PC-3 (cell line): Measurements from ENCODE around the gene GGACT. TPM values are rescaled to one million over a fixed set of nuclear protein-coding genes. Genes with fewer than 3 reads are reported as not detected.

Source experiments
- ATAC-seq: fragments of 200-7000 bp; cut with Tn5 transposase; 2 replicates; pipeline ENCODE4 v1.9.1; 2020; ENCODE audit warnings: mild to moderate bottlenecking, moderate library complexity
- BruUV-seq: library from RNA; stranded (reverse); fragments of 400-500 nt; replicated peaks from 2 replicates; lab custom pipeline; 2021; lab: Mats Ljungman, UMichigan
- CTCF ChIA-PET: fragments of 300-600 bp; sonication (Branson Sonifier 250); formaldehyde crosslinking; loops from one replicate; lab custom pipeline; 2022; ENCODE audit warnings: antibody characterized with exemption; lab: Charles Lee
- POLR2A ChIA-PET: fragments of 300-600 bp; sonication (Branson Sonifier 250); formaldehyde crosslinking; loops from one replicate; lab custom pipeline; 2022; ENCODE audit warnings: antibody characterized with exemption; ENCODE audit not compliant: unreplicated experiment; lab: Charles Lee
- DNase-seq: peaks from one replicate; pipeline ENCODE4 v3.0.0-alpha.2; 2015
- H2AFZ ChIP-seq: fragments of 300-600 bp; sonication (generic); 2 replicates; pipeline ENCODE4 v1.6.0; 2016; ENCODE audit warnings: antibody characterized with exemption, low read length
- H3F3A ChIP-seq: fragments of 300-600 bp; sonication (generic); one replicate; pipeline ENCODE4 v1.6.0; 2017; ENCODE audit warnings: antibody characterized with exemption, low read length, control low read depth, mild to moderate bottlenecking; ENCODE audit not compliant: unreplicated experiment
- H3K27ac ChIP-seq: fragments of 300-600 bp; sonication (generic); 2 replicates; pipeline ENCODE4 v1.5.1; 2016; ENCODE audit warnings: mild to moderate bottlenecking, low read length
- H3K27me3 ChIP-seq: fragments of 300-600 bp; sonication (generic); 2 replicates; pipeline ENCODE4 v1.6.1; 2016; ENCODE audit warnings: low read length, mixed read lengths
- H3K36me3 ChIP-seq: fragments of 300-600 bp; sonication (generic); 2 replicates; pipeline ENCODE4 v1.6.1; 2016; ENCODE audit warnings: low read depth, mixed run types, low read length, mixed read lengths
- H3K4me1 ChIP-seq: fragments of 300-600 bp; sonication (generic); 2 replicates; pipeline ENCODE4 v1.5.1; 2016; ENCODE audit warnings: low read length; ENCODE audit not compliant: insufficient read depth
- H3K4me2 ChIP-seq: fragments of 300-600 bp; sonication (generic); 2 replicates; pipeline ENCODE4 v1.6.0; 2016; ENCODE audit warnings: low read length
- H3K4me3 ChIP-seq: fragments of 300-600 bp; sonication (generic); 2 replicates; pipeline ENCODE4 v1.5.1; 2016; ENCODE audit warnings: mild to moderate bottlenecking, low read length, mixed read lengths
- H3K79me2 ChIP-seq: fragments of 300-600 bp; sonication (generic); 2 replicates; pipeline ENCODE4 v1.6.1; 2017; ENCODE audit warnings: low read length, mixed read lengths
- H3K9ac ChIP-seq: fragments of 300-600 bp; sonication (generic); 2 replicates; pipeline ENCODE4 v1.6.0; 2016; ENCODE audit warnings: mild to moderate bottlenecking, low read length
- H3K9me2 ChIP-seq: fragments of 300-600 bp; sonication (generic); replicated peaks from 2 replicates; pipeline ENCODE4 v1.6.1; 2016; ENCODE audit warnings: mixed run types, low read length, mixed read lengths
- H3K9me3 ChIP-seq: fragments of 300-600 bp; sonication (generic); 2 replicates; pipeline ENCODE4 v1.6.1; 2016; ENCODE audit warnings: low read length, mixed read lengths
- H4K20me1 ChIP-seq: fragments of 300-600 bp; sonication (generic); 2 replicates; pipeline ENCODE4 v1.6.1; 2016; ENCODE audit warnings: low read length, mixed read lengths
- EZH2 ChIP-seq: fragments of 300-600 bp; sonication (generic); IDR thresholded peaks from one replicate; pipeline ENCODE4 v1.6.1; 2017; ENCODE audit warnings: antibody characterized with exemption, mild to moderate bottlenecking, low read length; ENCODE audit not compliant: unreplicated experiment
- EZH2phosphoT487 ChIP-seq: fragments of 300-600 bp; sonication (generic); IDR thresholded peaks from 2 replicates; pipeline ENCODE4 v1.6.1; 2018; ENCODE audit warnings: mild to moderate bottlenecking, antibody characterized with exemption, low read length, borderline replicate concordance
- intact Hi-C: fragments of 100-400 bp; cut with micrococcal nuclease; formaldehyde crosslinking; loops from 2 replicates; pipeline ENCODE4 v1.9.0; 2023
- total RNA-seq: library from RNA; depleted of rRNA; stranded (reverse); fragments of >200 nt; gene quantifications from 2 replicates; pipeline ENCODE4 v1.2.3, GENCODE V29; 2014
- TF ChIP-seq, protein P1 (sequence below): fragments of 300-600 bp; sonication (generic); conservative IDR thresholded peaks from 2 replicates; pipeline ENCODE4 v1.5.1; 2017; ENCODE audit warnings: antibody characterized with exemption, low read depth, mild to moderate bottlenecking, low read length

The GGACT gene
- total RNA-seq, 1 experiment from 2014 or later = 0.77 TPM

DNA sequence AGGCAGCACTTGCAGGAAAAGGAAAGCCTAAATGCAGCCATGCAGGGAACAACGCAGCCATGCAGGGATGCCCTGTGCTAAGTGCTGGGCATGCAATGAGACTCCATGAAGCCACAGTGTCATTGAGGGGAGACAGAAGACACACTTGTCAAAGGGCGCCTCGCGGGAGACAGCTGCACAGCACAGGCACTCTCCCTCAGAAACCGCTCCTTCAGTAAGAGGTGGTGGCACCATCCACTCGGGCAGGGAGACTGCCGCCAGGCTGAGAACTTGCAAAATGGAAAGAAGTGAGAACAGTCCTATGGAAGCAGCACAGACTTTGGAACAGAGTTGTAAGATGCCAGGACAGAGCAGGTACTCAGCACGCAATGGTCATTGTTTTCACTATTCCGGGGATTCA is 51.1 kb downstream of the GGACT start:
- Histone ChIP-seq H3K36me3 (no peaks in the 10 kb centered on the region), H3K27me3 (no peaks in the 10 kb centered on the region), H3F3A (no peaks in the 10 kb centered on the region), H3K9me3 (no peaks in the 10 kb centered on the region), H3K4me2 (no peak overlapping the region), H2AFZ (no peak overlapping the region), H3K4me1 (no peaks in the 10 kb centered on the region), H4K20me1 (no peaks in the 10 kb centered on the region), H3K9ac (no peak overlapping the region), H3K4me3 (no peak overlapping the region), H3K27ac (no peak overlapping the region), H3K9me2 (no peaks in the 10 kb centered on the region), H3K79me2 (no peaks in the 10 kb centered on the region)
- intact Hi-C loops = no loop called here
- DNase-seq (no peak), ATAC-seq (no peak)
- ChIA-PET POLR2A (no interaction called here), CTCF (no interaction called here)
- BruUV-seq = no TSS peak
- TF ChIP-seq EZH2 = no peak
- no peak for TF ChIP-seq EZH2phosphoT487
- TF ChIP-seq, protein P1, sequence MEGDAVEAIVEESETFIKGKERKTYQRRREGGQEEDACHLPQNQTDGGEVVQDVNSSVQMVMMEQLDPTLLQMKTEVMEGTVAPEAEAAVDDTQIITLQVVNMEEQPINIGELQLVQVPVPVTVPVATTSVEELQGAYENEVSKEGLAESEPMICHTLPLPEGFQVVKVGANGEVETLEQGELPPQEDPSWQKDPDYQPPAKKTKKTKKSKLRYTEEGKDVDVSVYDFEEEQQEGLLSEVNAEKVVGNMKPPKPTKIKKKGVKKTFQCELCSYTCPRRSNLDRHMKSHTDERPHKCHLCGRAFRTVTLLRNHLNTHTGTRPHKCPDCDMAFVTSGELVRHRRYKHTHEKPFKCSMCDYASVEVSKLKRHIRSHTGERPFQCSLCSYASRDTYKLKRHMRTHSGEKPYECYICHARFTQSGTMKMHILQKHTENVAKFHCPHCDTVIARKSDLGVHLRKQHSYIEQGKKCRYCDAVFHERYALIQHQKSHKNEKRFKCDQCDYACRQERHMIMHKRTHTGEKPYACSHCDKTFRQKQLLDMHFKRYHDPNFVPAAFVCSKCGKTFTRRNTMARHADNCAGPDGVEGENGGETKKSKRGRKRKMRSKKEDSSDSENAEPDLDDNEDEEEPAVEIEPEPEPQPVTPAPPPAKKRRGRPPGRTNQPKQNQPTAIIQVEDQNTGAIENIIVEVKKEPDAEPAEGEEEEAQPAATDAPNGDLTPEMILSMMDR = no peak

DNA sequence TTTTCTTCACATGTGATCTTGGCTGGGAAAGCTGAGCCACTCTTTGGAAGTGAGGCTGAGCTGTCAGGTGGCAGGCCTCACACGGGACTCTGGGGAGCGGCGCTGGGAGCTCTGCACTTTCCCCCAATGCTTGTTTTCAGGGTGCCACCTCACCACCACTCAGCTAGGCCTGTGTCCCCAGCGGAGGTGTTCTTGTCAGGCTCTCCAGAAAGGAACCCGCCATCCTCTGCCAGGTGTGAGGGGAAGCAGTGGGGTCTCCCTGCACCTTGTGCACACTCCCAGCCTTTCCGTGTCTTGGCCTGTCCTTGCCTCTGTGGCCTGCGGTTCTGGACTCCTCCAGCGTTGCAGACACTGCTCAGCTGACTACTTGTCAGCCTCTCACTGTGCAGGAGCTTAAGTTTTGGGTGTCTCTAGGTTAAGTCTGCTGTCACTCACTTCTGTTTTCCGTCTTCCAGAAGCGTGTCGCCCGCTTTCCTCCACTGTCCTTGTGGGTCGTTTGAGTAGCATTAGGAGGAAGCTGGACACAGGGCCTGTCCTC is 51.9 kb downstream of the GGACT start:
- no peak overlapping the region for H3K4me3 ChIP-seq
- no peak for ATAC-seq
- CTCF ChIA-PET = no interaction called here
- POLR2A ChIA-PET = no interaction called here
- no peaks in the 10 kb centered on the region for H3K4me1 ChIP-seq
- no peaks in the 10 kb centered on the region for H3K36me3 ChIP-seq
- H3K9ac ChIP-seq = no peak overlapping the region
- H3K27me3 ChIP-seq = no peaks in the 10 kb centered on the region
- no peaks in the 10 kb centered on the region for H3K9me3 ChIP-seq
- intact Hi-C loops = no loop called here
- no peaks in the 10 kb centered on the region for H3F3A ChIP-seq
- no peaks in the 10 kb centered on the region for H3K79me2 ChIP-seq
- H3K4me2 ChIP-seq = no peak overlapping the region
- DNase-seq = no peak
- H2AFZ ChIP-seq = no peak overlapping the region
- H3K27ac ChIP-seq = no peak overlapping the region
- no peaks in the 10 kb centered on the region for H3K9me2 ChIP-seq
- no TSS peak for BruUV-seq
- H4K20me1 ChIP-seq = no peaks in the 10 kb centered on the region
- TF ChIP-seq EZH2phosphoT487 = no peak
- TF ChIP-seq, protein P1 = no peak
- no peak for TF ChIP-seq EZH2

- no peaks in the 10 kb centered on the region for H3K9me2 ChIP-seq
- no peak overlapping the region for H3K4me3 ChIP-seq
- H3K4me2 ChIP-seq = no peak overlapping the region
- H4K20me1 ChIP-seq = no peaks in the 10 kb centered on the region
- ChIA-PET POLR2A (no interaction called here), CTCF (no interaction called here)
- no peaks in the 10 kb centered on the region for H3K36me3 ChIP-seq
- H3K27ac ChIP-seq = no peak overlapping the region
- ATAC-seq (no peak), DNase-seq (no peak)
- intact Hi-C loops = no loop called here
- H3K9me3 ChIP-seq = no peaks in the 10 kb centered on the region
- BruUV-seq = no TSS peak
- TF ChIP-seq EZH2 = no peak
- TF ChIP-seq EZH2phosphoT487 = no peak
- TF ChIP-seq, protein P1 = no peak
- no peak overlapping the region for H2AFZ ChIP-seq
- H3K79me2 ChIP-seq = no peaks in the 10 kb centered on the region
- H3K27me3 ChIP-seq = no peaks in the 10 kb centered on the region
- no peaks in the 10 kb centered on the region for H3K4me1 ChIP-seq
- no peak overlapping the region for H3K9ac ChIP-seq
- H3F3A ChIP-seq = no peaks in the 10 kb centered on the region
Observed at GRCh38 chr13:100535426-100536135, 53.0 kb downstream of the GGACT start.
